HEK293 (cell line): ENCODE results near the gene AARSD1.
"Not testable (repeated sequence)": the region's sequence is repeated elsewhere in the genome, so short reads cannot be mapped to it uniquely, and the experiment has no call there.

Experiments
- CTCF ChIA-PET: fragments of 350-600 bp; formaldehyde crosslinking; extraction: SDS; loops from one replicate; lab custom pipeline; 2021; ENCODE audit warnings: antibody characterized with exemption; lab: Yijun Ruan, JAX
- POLR2A ChIA-PET: fragments of 300-600 bp; formaldehyde crosslinking; extraction: SDS; loops from one replicate; lab custom pipeline; 2020; ENCODE audit warnings: antibody characterized with exemption, inconsistent platforms; lab: Yijun Ruan, JAX
- H3K27ac ChIP-seq: fragments of 200-500 bp; sonication (Bioruptor generic); 2 replicates; pipeline ENCODE4 v1.5.1; 2014; ENCODE audit warnings: low read depth, low read length, control low read depth, inconsistent platforms; ENCODE audit errors: extremely low read depth
- H3K36me3 ChIP-seq, 2 experiments: fragments of 200-500 bp in 1 of 2; sonication (Bioruptor generic) in 1 of 2; 1 replicate in 1 of 2; 2 replicates in 1 of 2; pipeline ENCODE4 v1.5.1; 2014 to 2017; ENCODE audit warnings: inconsistent platforms in 2 of 2, low read length in 2 of 2; ENCODE audit not compliant: control insufficient read depth in 2 of 2, insufficient read depth in 1 of 2
- H3K4me1 ChIP-seq: fragments of 200-500 bp; sonication (Bioruptor generic); 2 replicates; pipeline ENCODE4 v1.5.1; 2014; ENCODE audit warnings: mild to moderate bottlenecking, low read length, inconsistent platforms; ENCODE audit not compliant: control insufficient read depth, insufficient read depth
- H3K4me3 ChIP-seq: 2 replicates; pipeline ENCODE4 v1.5.1; 2011; ENCODE audit warnings: low read depth, mild to moderate bottlenecking, control low read depth, low read length, moderate library complexity
- H3K9me3 ChIP-seq: fragments of 200-500 bp; sonication (Bioruptor generic); 2 replicates; pipeline ENCODE4 v1.5.1; 2014; ENCODE audit warnings: low read depth, low read length, inconsistent platforms; ENCODE audit not compliant: control insufficient read depth, insufficient read depth
- CTCF ChIP-seq: fragments of 450-650 bp; formaldehyde crosslinking; IDR thresholded peaks from 2 replicates; pipeline ENCODE4 v1.5.1; 2016; ENCODE audit warnings: missing biosample characterization, missing genetic modification characterization
- ELK4 ChIP-seq: IDR thresholded peaks from 2 replicates; pipeline ENCODE4 v1.6.1; 2011; ENCODE audit warnings: mild to moderate bottlenecking, low read depth, low read length, borderline replicate concordance
- GLIS2 ChIP-seq: fragments of 450-650 bp; formaldehyde crosslinking; IDR thresholded peaks from 2 replicates; pipeline ENCODE4 v1.5.1; 2016; ENCODE audit warnings: missing biosample characterization, missing genetic modification characterization
- KLF7 ChIP-seq: fragments of 450-650 bp; formaldehyde crosslinking; IDR thresholded peaks from 2 replicates; pipeline ENCODE4 v1.5.1; 2016; ENCODE audit warnings: missing biosample characterization, missing genetic modification characterization, borderline replicate concordance
- ZBTB6 ChIP-seq: fragments of 450-650 bp; formaldehyde crosslinking; IDR thresholded peaks from 2 replicates; pipeline ENCODE4 v1.5.1; 2017; ENCODE audit warnings: missing biosample characterization, missing genetic modification characterization
- ZFHX2 ChIP-seq: fragments of 450-650 bp; formaldehyde crosslinking; conservative IDR thresholded peaks from 2 replicates; pipeline ENCODE4 v1.5.1; 2016; ENCODE audit warnings: missing biosample characterization, missing genetic modification characterization
- ZFP3 ChIP-seq: fragments of 450-650 bp; formaldehyde crosslinking; IDR thresholded peaks from 2 replicates; pipeline ENCODE4 v1.5.1; 2016; ENCODE audit warnings: low read depth, missing biosample characterization, missing genetic modification characterization
- ZNF155 ChIP-seq: fragments of 450-650 bp; formaldehyde crosslinking; IDR thresholded peaks from 2 replicates; pipeline ENCODE4 v1.5.1; 2016; ENCODE audit warnings: missing biosample characterization, missing genetic modification characterization
- ZNF221 ChIP-seq: fragments of 450-650 bp; formaldehyde crosslinking; IDR thresholded peaks from 2 replicates; pipeline ENCODE4 v1.5.1; 2017; ENCODE audit warnings: missing biosample characterization, missing genetic modification characterization, borderline replicate concordance
- ZNF223 ChIP-seq: fragments of 450-650 bp; formaldehyde crosslinking; IDR thresholded peaks from 2 replicates; pipeline ENCODE4 v1.5.1; 2016; ENCODE audit warnings: missing biosample characterization, missing genetic modification characterization
- ZNF26 ChIP-seq: fragments of 450-650 bp; formaldehyde crosslinking; IDR thresholded peaks from 2 replicates; pipeline ENCODE4 v1.5.1; 2016; ENCODE audit warnings: missing biosample characterization, missing genetic modification characterization
- ZNF324 ChIP-seq: fragments of 450-650 bp; formaldehyde crosslinking; IDR thresholded peaks from 2 replicates; pipeline ENCODE4 v1.5.1; 2016; ENCODE audit warnings: missing biosample characterization, missing genetic modification characterization
- ZNF341 ChIP-seq: fragments of 450-650 bp; formaldehyde crosslinking; IDR thresholded peaks from 2 replicates; pipeline ENCODE4; 2016; ENCODE audit warnings: low read depth, missing biosample characterization, missing genetic modification characterization
- ZNF426 ChIP-seq: fragments of 450-650 bp; formaldehyde crosslinking; IDR thresholded peaks from 2 replicates; pipeline ENCODE4 v1.5.1; 2017; ENCODE audit warnings: missing biosample characterization, missing genetic modification characterization, mild to moderate bottlenecking, inconsistent platforms, moderate library complexity
- ZNF433 ChIP-seq: fragments of 450-650 bp; formaldehyde crosslinking; IDR thresholded peaks from 2 replicates; pipeline ENCODE4 v1.5.1; 2016; ENCODE audit warnings: missing biosample characterization, missing genetic modification characterization, low read depth
- ZNF518A ChIP-seq: fragments of 450-650 bp; formaldehyde crosslinking; conservative IDR thresholded peaks from 2 replicates; pipeline ENCODE4 v1.5.1; 2016; ENCODE audit warnings: low read depth, missing biosample characterization, missing genetic modification characterization
- ZNF621 ChIP-seq: fragments of 450-650 bp; formaldehyde crosslinking; IDR thresholded peaks from 2 replicates; pipeline ENCODE4 v1.5.1; 2017; ENCODE audit warnings: missing biosample characterization, missing genetic modification characterization
- ZNF830 ChIP-seq: fragments of 450-650 bp; IDR thresholded peaks from 2 replicates; pipeline ENCODE4 v1.5.0; 2018; ENCODE audit warnings: missing biosample characterization, missing genetic modification characterization, low read depth, mild to moderate bottlenecking, moderate library complexity
- ZXDB ChIP-seq: fragments of 450-650 bp; formaldehyde crosslinking; IDR thresholded peaks from 2 replicates; pipeline ENCODE4 v1.5.1; 2016; ENCODE audit warnings: missing biosample characterization, missing genetic modification characterization

AARSD1 gene

GRCh38 chr17:42979511-42980273 lies 15.4 kb upstream of the AARSD1 start, which contains the start of gene PTGES3L (continued):
- TF ChIP-seq ZNF621 (tag by site-specific recombination) (no peak), ZBTB6 (tag by site-specific recombination) (peak; percentile 60; the same call in 1 of the 2 replicates), CTCF (tag by site-specific recombination) (peak; percentile 49; the same call in 1 of the 2 replicates), ZNF518A (tag by site-specific recombination) (0 out of 2 replicates have a peak, but pooled peaks have one; percentile 12), ZFP3 (no peak), ZNF26 (tag by site-specific recombination) (no peak), ZNF830 (tag by site-specific recombination) (no peak), ZFHX2 (tag by site-specific recombination) (no peak; the same call in 1 of the 2 replicates), ZNF221 (tag by site-specific recombination) (no peak), GLIS2 (tag by site-specific recombination) (peak; percentile 92), ZNF155 (tag by site-specific recombination) (no peak), KLF7 (tag by site-specific recombination) (no peak), ZNF426 (tag by site-specific recombination) (no peak), ELK4 (peak; percentile 63; the same call in 1 of the 2 replicates), ZNF341 (tag by site-specific recombination) (peak; percentile 21), ZNF223 (tag by site-specific recombination) (no peak), ZNF324 (no peak), ZXDB (peak; percentile 58), ZNF433 (tag by site-specific recombination) (no peak)

GRCh38 chr17:42975701-42976100 lies 11.4 kb upstream of the AARSD1 start:
- H3K36me3 ChIP-seq, H3K9me3 ChIP-seq, H3K4me1 ChIP-seq, CTCF ChIA-PET, H3K4me3 ChIP-seq, H3K27ac ChIP-seq: not testable (repeated sequence)
- POLR2A ChIA-PET = interaction anchor here (2.1 kb wide), 1 partner anchor 22 kb away, joined by 11 read pairs; the partner anchor contains the start of gene RPL27
